Hepatocyte (in vitro differentiated cells): ENCODE data around the gene PTDSS2.

Experiments used
- CTCF ChIP-seq: fragments of 200-600 bp; sonication (generic); IDR thresholded peaks from 2 replicates; pipeline ENCODE4 v1.5.1; 2016; ENCODE audit warnings: antibody characterized with exemption, mild to moderate bottlenecking; ENCODE audit not compliant: poor library complexity
- EZH2 ChIP-seq: fragments of 200-600 bp; sonication (generic); IDR thresholded peaks from 2 replicates; pipeline ENCODE4 v1.6.1; 2016; ENCODE audit warnings: antibody characterized with exemption, mild to moderate bottlenecking, borderline replicate concordance

- no peak for TF ChIP-seq CTCF
- no peak for TF ChIP-seq EZH2
Measured at GRCh38 chr11:420911-421321, 29.2 kb upstream of the PTDSS2 start.
